Pulmonary artery endothelial cell (primary cell): ENCODE results near the gene CT47C1. TPM values are rescaled to one million over a fixed set of nuclear protein-coding genes. Genes with fewer than 3 reads are reported as not detected.
"Not testable (repeated sequence)": the region's sequence is repeated elsewhere in the genome, so short reads cannot be mapped to it uniquely, and the experiment has no call there.

Experiments
- DNase-seq: peaks from one replicate; pipeline ENCODE4 v3.0.0-alpha.2; 2011; ENCODE audit warnings: low read depth, low spot score
- total RNA-seq: library from RNA; depleted of rRNA; stranded (reverse); fragments of >200 nt; gene quantifications from 2 replicates; pipeline ENCODE4 v1.2.3, GENCODE V29; 2014

Gene CT47C1
- total RNA-seq: not detected in 2 replicates

GRCh38 chrX:119072744-119073143 is at the start of gene CT47C1:
CT47C1 (plus strand) TSS chrX:119072993; CDS start chrX:119073226, 233 bp downstream.
- DNase-seq: no peak

- no peak for DNase-seq
Observed at GRCh38 chrX:119025900-119026299, 46.9 kb upstream of the CT47C1 start.

- DNase-seq: not testable (repeated sequence)
Observed at GRCh38 chrX:119026344-119026743, 46.4 kb upstream of the CT47C1 start.

- DNase-seq: not testable (repeated sequence)
Observed at GRCh38 chrX:119027960-119028732, 44.6 kb upstream of the CT47C1 start.

GRCh38 chrX:119028733-119029330 is 44.0 kb upstream of the CT47C1 start:
- DNase-seq: no peak

- DNase-seq: not testable (repeated sequence)
Observed at GRCh38 chrX:119029656-119030055, 43.1 kb upstream of the CT47C1 start.

GRCh38 chrX:119030990-119031389 is 41.8 kb upstream of the CT47C1 start:
- no peak for DNase-seq

GRCh38 chrX:119036107-119037029 is 36.4 kb upstream of the CT47C1 start:
- no peak for DNase-seq

GRCh38 chrX:119040432-119040831 is 32.4 kb upstream of the CT47C1 start:
- no peak for DNase-seq

- DNase-seq: peak; percentile 62
Observed at GRCh38 chrX:119041175-119041574, 31.6 kb upstream of the CT47C1 start.

GRCh38 chrX:119042040-119042439 is 30.8 kb upstream of the CT47C1 start:
- no peak for DNase-seq

- DNase-seq: no peak
Observed at GRCh38 chrX:119042996-119043395, 29.8 kb upstream of the CT47C1 start.

GRCh38 chrX:119045884-119046283 is 26.9 kb upstream of the CT47C1 start:
- DNase-seq: no peak

GRCh38 chrX:119055687-119056086 is 17.1 kb upstream of the CT47C1 start:
- no peak for DNase-seq

GRCh38 chrX:119062750-119063374 is 9.9 kb upstream of the CT47C1 start:
- DNase-seq: no peak

GRCh38 chrX:119063428-119063827 is 9.4 kb upstream of the CT47C1 start:
- DNase-seq: no peak

- peak; percentile 3 for DNase-seq
Observed at GRCh38 chrX:119067023-119067739, 5.6 kb upstream of the CT47C1 start.

GRCh38 chrX:119069128-119069527 is 3.7 kb upstream of the CT47C1 start:
- DNase-seq: no peak

- DNase-seq: no peak
Observed at GRCh38 chrX:119069762-119070161, 3.0 kb upstream of the CT47C1 start.

- no peak for DNase-seq
Observed at GRCh38 chrX:119071381-119071780, 1.4 kb upstream of the CT47C1 start.
